Epidermal melanocyte (primary cell): ENCODE data around the gene EVA1C.
"Not testable (repeated sequence)": the region's sequence is repeated elsewhere in the genome, so short reads cannot be mapped to it uniquely, and the experiment has no call there.

ENCODE experiments used
- DNase-seq: peaks from one replicate; pipeline ENCODE4 v3.0.0; 2011; ENCODE audit warnings: low spot score; ENCODE audit not compliant: insufficient read length

Gene EVA1C

DNA sequence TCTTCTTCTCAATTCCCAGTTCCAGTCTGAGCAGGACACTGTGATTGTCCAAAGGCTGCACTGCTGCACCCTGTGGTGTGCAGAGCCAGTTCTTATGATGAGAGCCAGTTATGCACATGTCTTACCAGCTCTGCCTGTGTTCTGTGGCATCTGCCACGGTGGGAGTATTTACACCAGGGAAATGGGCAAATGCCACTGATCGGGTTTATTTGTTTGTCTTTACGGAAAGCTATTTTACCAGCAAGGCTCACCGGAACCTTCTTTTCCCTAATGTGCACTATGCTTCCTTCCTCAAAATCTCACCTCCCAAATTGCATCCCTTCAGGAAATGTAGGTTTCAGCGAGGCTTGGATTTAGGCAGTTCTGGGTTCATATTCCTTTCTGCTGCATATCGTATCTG is 49.0 kb downstream of the EVA1C start:
- DNase-seq, result no peak

DNA sequence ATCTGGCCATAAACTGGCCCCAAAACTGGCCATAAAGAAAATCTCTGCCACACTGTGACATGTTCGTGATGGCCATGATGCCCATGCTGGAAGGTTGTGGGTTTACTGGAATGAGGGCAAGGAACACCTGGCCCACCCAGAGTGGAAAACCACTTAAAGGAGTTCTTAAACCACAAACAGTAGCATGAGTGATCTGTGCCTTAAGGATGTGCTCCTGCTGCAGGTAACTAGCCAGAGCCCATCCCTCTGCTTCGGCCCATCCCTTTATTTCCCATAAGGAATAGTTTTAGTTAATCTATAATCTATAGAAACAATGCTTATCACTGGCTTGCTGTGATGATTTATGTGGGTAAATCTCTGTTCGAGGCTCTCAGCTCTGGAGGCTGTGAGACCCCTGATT is 50.1 kb downstream of the EVA1C start:
- not testable (repeated sequence) for DNase-seq

DNA sequence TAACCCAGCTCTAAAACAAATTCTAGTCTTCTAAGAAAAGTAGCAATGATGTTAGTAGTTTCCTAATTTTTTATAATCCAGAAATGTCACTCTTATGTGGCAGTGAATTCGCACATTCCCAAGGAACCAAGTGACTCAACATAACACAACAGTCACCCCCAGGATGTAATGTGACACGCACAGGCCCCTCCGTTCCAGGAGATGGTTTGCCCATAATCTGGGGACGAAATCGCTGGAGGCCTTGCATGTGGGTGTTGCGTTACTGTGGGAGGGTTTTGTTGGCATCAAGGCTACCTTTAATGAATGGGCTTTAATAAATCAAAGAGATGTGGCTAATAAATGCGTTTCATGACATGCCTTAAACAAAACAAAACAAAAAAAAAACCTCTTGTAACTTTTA is 50.9 kb downstream of the EVA1C start:
- no peak for DNase-seq

GRCh38 chr21:32463889-32464300 is 51.4 kb downstream of the EVA1C start:
- DNase-seq, result no peak

DNA sequence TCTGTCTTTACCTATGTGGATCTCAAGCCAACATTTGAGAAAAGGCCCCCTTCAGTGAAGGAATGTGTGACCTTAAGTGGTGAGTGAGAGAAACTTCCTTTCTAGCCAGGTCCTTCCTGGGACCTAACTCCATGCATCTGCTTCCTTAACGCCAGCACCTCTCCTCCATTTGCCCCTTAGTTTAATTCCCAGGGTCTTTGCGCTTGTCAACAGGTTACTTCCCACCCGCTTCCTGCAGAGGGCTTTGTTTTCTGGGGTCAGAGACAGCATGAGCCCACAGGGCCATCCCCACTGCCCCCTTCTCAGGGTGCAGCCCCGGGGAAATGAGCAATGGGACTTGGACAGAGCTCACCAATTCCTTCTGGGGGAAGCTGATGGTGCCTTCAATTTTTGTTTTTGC is 54.8 kb downstream of the EVA1C start:
- no peak for DNase-seq

- DNase-seq, result no peak
These were observed 56.2 kb downstream of the EVA1C start for GRCh38 chr21:32468681-32469111.

- DNase-seq, result no peak
These were observed 57.1 kb downstream of the EVA1C start for GRCh38 chr21:32469628-32470027.

GRCh38 chr21:32470206-32470605 is 57.7 kb downstream of the EVA1C start:
- no peak for DNase-seq

- no peak for DNase-seq
These were observed 60.6 kb downstream of the EVA1C start for GRCh38 chr21:32472890-32473765.

DNA sequence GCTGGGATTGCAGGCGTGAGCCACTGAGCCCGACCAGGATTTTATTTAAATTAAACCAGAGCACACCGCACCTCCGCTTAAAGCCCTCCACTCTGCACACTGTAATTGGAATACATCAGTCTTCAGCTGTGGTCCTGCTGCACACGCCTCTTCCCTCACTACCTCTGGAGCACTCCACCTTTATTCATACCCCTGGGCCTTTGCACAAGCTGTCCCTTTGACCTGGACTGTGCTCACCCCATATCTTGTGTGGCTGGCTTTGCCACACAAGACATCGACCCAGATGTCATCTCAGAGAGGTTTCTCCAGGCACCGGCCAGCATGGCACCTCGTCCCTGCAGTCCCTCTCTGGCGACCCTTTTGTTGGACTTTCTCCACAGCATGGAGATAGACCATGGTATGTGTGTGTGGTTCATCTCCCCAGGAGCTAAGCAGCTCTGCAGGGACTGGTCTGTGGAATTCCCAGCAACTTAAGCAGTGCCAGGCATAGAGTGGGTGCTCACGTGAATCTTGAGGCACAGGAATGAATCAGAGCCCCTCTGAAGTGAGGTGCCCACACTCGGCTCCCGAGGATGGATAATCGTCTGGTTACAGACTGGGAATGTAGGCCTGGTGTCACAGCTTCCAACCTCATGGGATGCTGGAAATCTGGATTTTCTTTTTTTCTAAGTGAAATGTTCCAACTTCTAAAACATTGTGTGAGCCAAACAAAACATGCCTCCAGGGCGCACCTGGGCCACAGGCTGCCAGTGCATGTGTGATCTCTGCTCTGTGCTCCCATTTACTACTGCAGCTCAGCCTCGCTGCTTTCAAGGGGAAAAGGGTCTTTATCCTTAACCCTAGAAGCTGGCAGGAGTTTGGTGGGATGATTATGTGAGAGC is 61.9 kb downstream of the EVA1C start:
- no peak for DNase-seq

- DNase-seq, result no peak
These were observed 62.8 kb downstream of the EVA1C start for GRCh38 chr21:32475162-32475812.

GRCh38 chr21:32476661-32477423 is 64.3 kb downstream of the EVA1C start:
- no peak for DNase-seq

GRCh38 chr21:32477424-32477745 is 64.9 kb downstream of the EVA1C start:
- DNase-seq, result no peak

GRCh38 chr21:32481875-32482408 is 69.4 kb downstream of the EVA1C start:
- DNase-seq, result no peak

DNA sequence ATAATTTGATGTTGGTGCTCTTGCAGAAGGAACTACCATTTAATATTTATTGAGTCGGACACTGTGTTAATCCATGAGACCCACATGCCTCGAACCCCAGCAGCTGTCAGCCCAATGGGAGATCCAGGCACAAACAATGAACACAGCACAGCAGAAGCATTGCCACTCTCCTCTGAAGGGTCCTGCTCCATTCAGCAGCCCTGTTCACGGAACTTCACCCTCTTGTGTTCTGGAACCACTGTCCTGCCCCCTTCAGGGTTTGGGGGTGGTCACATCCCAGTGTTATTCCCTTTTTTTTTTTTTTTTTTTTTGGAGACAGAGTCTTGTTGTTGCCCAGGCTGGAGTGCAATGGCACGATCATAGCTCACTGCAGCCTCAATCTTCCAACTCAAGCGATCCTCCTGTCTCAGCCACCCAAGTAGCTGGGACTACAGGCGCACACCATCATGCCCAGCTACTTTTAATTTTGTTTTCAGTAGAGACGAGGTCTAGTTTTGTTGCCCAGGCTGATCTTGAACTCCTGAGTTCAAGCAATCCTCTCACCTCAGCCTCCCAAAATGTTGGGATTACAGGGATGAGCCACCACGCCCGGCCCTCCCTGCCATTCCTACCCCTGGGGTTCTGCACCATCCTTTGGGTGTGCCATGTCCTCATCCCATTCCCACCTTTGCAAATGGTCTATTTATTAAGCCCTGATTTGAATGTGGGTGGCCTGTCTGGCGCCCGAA is 70.2 kb downstream of the EVA1C start:
- no peak for DNase-seq

DNA sequence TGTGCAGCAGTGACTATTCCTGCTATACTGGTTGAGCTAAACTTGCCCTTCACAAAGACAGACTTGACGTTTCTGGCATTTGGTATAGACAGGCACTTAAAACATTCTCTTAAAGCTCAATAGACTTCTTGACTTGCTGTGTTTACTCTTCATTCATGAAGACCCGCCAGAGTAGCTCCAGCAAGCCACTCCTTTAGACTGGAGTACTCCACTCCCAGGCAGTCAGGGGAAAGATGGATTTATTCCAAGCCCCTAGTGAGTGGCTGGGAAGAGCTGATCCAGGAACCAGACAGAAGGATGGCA is 70.7 kb downstream of the EVA1C start:
- no peak for DNase-seq

DNA sequence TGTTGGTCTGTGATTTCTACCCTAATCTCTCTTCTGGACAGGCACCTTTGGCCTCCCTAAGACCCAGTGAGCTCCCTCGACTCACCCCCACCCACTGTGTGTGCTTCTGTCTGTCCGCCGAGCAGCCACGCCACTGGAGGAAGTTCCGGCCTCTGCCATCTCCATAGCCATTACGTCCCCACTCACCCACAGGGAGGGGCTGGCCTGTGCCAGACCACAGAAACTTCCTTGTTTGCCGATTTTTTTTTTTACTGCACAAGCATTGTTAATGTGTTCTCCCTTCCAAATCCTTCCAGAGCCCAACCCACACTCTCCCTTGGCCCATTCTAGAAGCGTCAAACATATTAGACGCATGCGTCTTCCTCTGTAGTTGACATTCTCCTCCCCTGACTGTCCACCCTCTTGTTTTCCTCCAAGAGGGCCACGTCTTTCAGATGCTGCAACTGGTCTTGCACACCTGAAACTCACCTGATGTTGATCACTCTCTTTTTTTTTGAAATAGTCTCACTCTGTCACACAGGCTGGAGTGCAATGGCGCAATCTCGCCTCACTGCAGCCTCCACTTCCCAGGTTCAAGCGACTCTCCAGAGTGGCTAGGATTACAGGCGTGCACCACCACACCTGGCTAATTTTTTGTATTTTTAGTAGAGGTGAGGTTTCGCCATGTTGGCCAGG is 72.3 kb downstream of the EVA1C start:
- no peak for DNase-seq

- DNase-seq, result no peak
These were observed 79.9 kb downstream of the EVA1C start for GRCh38 chr21:32492376-32492775.

- DNase-seq, result no peak
These were observed 82.6 kb downstream of the EVA1C start for GRCh38 chr21:32494934-32495709.
